Thoracic aorta (tissue), 2 donors: ENCODE data around the gene FAM3C. TPM values are rescaled to one million over a fixed set of nuclear protein-coding genes. Genes with fewer than 3 reads are reported as not detected.

Source experiments
- ATAC-seq: fragments of 150-250 bp; one replicate; pipeline ENCODE4 v1.8.0; 2017; ENCODE audit warnings: low read depth; ENCODE audit not compliant: insufficient number of reproducible peaks, low FRiP score
- DNase-seq: peaks from one replicate; pipeline ENCODE4 v3.0.0-alpha.2; 2020; ENCODE audit warnings: low spot score
- H3K27ac ChIP-seq, 2 donors: fragments of 200-600 bp; sonication (generic); 1 replicate in 1 of 2; 2 replicates in 1 of 2; pipeline ENCODE4 v1.5.1; 2016; ENCODE audit warnings: mild to moderate bottlenecking in 2 of 2, moderate library complexity in 2 of 2
- H3K27me3 ChIP-seq: fragments of 200-600 bp; sonication (generic); replicated peaks from 2 replicates; pipeline ENCODE4 v1.6.0; 2016; ENCODE audit warnings: mild to moderate bottlenecking; ENCODE audit not compliant: insufficient read depth
- H3K36me3 ChIP-seq: fragments of 200-600 bp; sonication (generic); one replicate; pipeline ENCODE4 v1.5.1; 2016
- H3K4me1 ChIP-seq, 2 donors: fragments of 200-600 bp; sonication (generic); 1 replicate in 1 of 2; 2 replicates in 1 of 2; pipeline versions ENCODE4 v1.5.1 to v1.6.0; 2016; ENCODE audit warnings: low read depth in 2 of 2, mild to moderate bottlenecking in 1 of 2; ENCODE audit not compliant: control insufficient read depth in 1 of 2
- H3K4me3 ChIP-seq: fragments of 200-600 bp; sonication (generic); 2 replicates; pipeline ENCODE4 v1.5.1; 2016; ENCODE audit warnings: mild to moderate bottlenecking
- H3K9me3 ChIP-seq: fragments of 200-600 bp; sonication (generic); 2 replicates; pipeline ENCODE4 v1.5.1; 2016
- CTCF ChIP-seq: fragments of 200-600 bp; sonication (generic); IDR thresholded peaks from one replicate; pipeline ENCODE4 v1.5.1; 2019; ENCODE audit warnings: antibody characterized with exemption
- total RNA-seq, 2 donors: library from RNA; depleted of rRNA; stranded (reverse); fragments of >200 nt; gene quantifications; one replicate each; pipeline versions ENCODE4 v1.1.0 to v1.2.3, GENCODE V29; 2016

Gene FAM3C
- total RNA-seq, 2 donors from 2014 or later = 38.9 to 50.2 TPM

- Histone ChIP-seq H3K27me3 (peaks cover 4% of the 10 kb centered on the region), H3K4me1 (no peaks in the 10 kb centered on the region), H3K27ac (no peak overlapping the region), H3K36me3 (no peaks in the 10 kb centered on the region), H3K4me3 (no peak overlapping the region), H3K9me3 (no peaks in the 10 kb centered on the region)
- TF ChIP-seq CTCF = no peak
- no peak for DNase-seq
- ATAC-seq = no peak
Observed at GRCh38 chr7:121336579-121336978, 59.5 kb downstream of the FAM3C start.

GRCh38 chr7:121334875-121335648 lies 61.0 kb downstream of the FAM3C start:
- no peak for ATAC-seq
- DNase-seq = no peak
- H3K4me3 ChIP-seq = no peak overlapping the region
- no peaks in the 10 kb centered on the region for H3K36me3 ChIP-seq
- no peak overlapping the region for H3K27ac ChIP-seq
- no peaks in the 10 kb centered on the region for H3K9me3 ChIP-seq
- peaks cover 6% of the 10 kb centered on the region in 2 donors for H3K4me1 ChIP-seq
- peaks cover 20% of the 10 kb centered on the region for H3K27me3 ChIP-seq
- TF ChIP-seq CTCF = no peak

GRCh38 chr7:121334376-121334775 lies 61.7 kb downstream of the FAM3C start:
- Histone ChIP-seq H3K9me3 (no peaks in the 10 kb centered on the region), H3K27ac (no peak overlapping the region), H3K4me3 (no peak overlapping the region), H3K36me3 (no peaks in the 10 kb centered on the region), H3K4me1 (peaks cover 13% of the 10 kb centered on the region in 2 donors), H3K27me3 (peaks cover 26% of the 10 kb centered on the region)
- ATAC-seq (no peak), DNase-seq (no peak)
- TF ChIP-seq CTCF = no peak

- Histone ChIP-seq H3K4me1 (peaks cover 17 to 21% of the 10 kb centered on the region in 2 donors), H3K9me3 (no peaks in the 10 kb centered on the region), H3K36me3 (no peaks in the 10 kb centered on the region), H3K27ac (no peak overlapping the region), H3K27me3 (peaks cover 35% of the 10 kb centered on the region), H3K4me3 (no peak overlapping the region)
- ATAC-seq (no peak), DNase-seq (no peak)
- TF ChIP-seq CTCF = no peak
Observed at GRCh38 chr7:121331574-121331973, 64.5 kb downstream of the FAM3C start.

- Histone ChIP-seq H3K27ac (no peak overlapping the region), H3K27me3 (peaks cover 35% of the 10 kb centered on the region), H3K4me1 (peaks cover 17 to 21% of the 10 kb centered on the region in 2 donors), H3K36me3 (no peaks in the 10 kb centered on the region), H3K9me3 (no peaks in the 10 kb centered on the region), H3K4me3 (no peak overlapping the region)
- ATAC-seq (no peak), DNase-seq (no peak)
- TF ChIP-seq CTCF = no peak
Observed at GRCh38 chr7:121331048-121331447, 65.1 kb downstream of the FAM3C start.
